GM21526 (cell line): ENCODE data around the gene ARMC2.
"Not testable (repeated sequence)": the region's sequence is repeated elsewhere in the genome, so short reads cannot be mapped to it uniquely, and the experiment has no call there.

Experiments used
- ATAC-seq: cut with Tn5 transposase; IDR thresholded peaks from one replicate; pipeline ENCODE4 v1.9.1; 2021; ENCODE audit warnings: moderate library complexity; ENCODE audit not compliant: unreplicated experiment, low FRiP score

ARMC2 gene

GRCh38 chr6:108978638-108979037, 130.4 kb downstream of the ARMC2 start:
- ATAC-seq = not testable (repeated sequence)

- no peak for ATAC-seq
Measured at GRCh38 chr6:108982154-108983113, 134.2 kb downstream of the ARMC2 start.

- ATAC-seq = no peak
Measured at GRCh38 chr6:108983151-108983550, 134.9 kb downstream of the ARMC2 start.

GRCh38 chr6:108985301-108985700, 137.1 kb downstream of the ARMC2 start:
- ATAC-seq = no peak

GRCh38 chr6:108987156-108987555, 138.9 kb downstream of the ARMC2 start:
- ATAC-seq = no peak

- ATAC-seq = no peak
Measured at GRCh38 chr6:108988296-108988695, 140.1 kb downstream of the ARMC2 start.

- no peak for ATAC-seq
Measured at GRCh38 chr6:108988765-108989164, 140.5 kb downstream of the ARMC2 start.

GRCh38 chr6:108989700-108990099, 141.5 kb downstream of the ARMC2 start:
- ATAC-seq = no peak

GRCh38 chr6:108993876-108994275, 145.7 kb downstream of the ARMC2 start:
- ATAC-seq = no peak

GRCh38 chr6:108995296-108995695, 147.1 kb downstream of the ARMC2 start:
- ATAC-seq = no peak

GRCh38 chr6:108996208-108996607, 148.0 kb downstream of the ARMC2 start:
- no peak for ATAC-seq

GRCh38 chr6:108998485-108998884, 150.3 kb downstream of the ARMC2 start:
- no peak for ATAC-seq

- no peak for ATAC-seq
Measured at GRCh38 chr6:108999428-108999827, 151.2 kb downstream of the ARMC2 start.

- ATAC-seq = no peak
Measured at GRCh38 chr6:109000289-109000688, 152.1 kb downstream of the ARMC2 start.

GRCh38 chr6:109001291-109001894, 153.2 kb downstream of the ARMC2 start:
- no peak for ATAC-seq

GRCh38 chr6:109002051-109002697, 154.0 kb downstream of the ARMC2 start:
- no peak for ATAC-seq

GRCh38 chr6:109002882-109003281, 154.7 kb downstream of the ARMC2 start:
- no peak for ATAC-seq

- no peak for ATAC-seq
Measured at GRCh38 chr6:109006818-109007217, 158.6 kb downstream of the ARMC2 start.

GRCh38 chr6:109007521-109007920, 159.3 kb downstream of the ARMC2 start:
- no peak for ATAC-seq

- ATAC-seq = no peak
Measured at GRCh38 chr6:109008054-109008453, 159.8 kb downstream of the ARMC2 start.

- ATAC-seq = no peak
Measured at GRCh38 chr6:109008537-109009235, 160.5 kb downstream of the ARMC2 start.
